H1 (cell line): ENCODE data around the gene MAP4K4. TPM values are rescaled to one million over a fixed set of nuclear protein-coding genes. Genes with fewer than 3 reads are reported as not detected.

Source experiments
- NANOG ChIP-seq: IDR thresholded peaks from 2 replicates; pipeline ENCODE4 v1.6.1; 2011; ENCODE audit warnings: low read length, low read depth, mild to moderate bottlenecking, inconsistent platforms; ENCODE audit not compliant: insufficient read depth, poor library complexity, severe bottlenecking
- NRF1 ChIP-seq: IDR thresholded peaks from 2 replicates; pipeline ENCODE4 v1.6.1; 2011; ENCODE audit warnings: mild to moderate bottlenecking, low read depth, low read length, improper control_type of control experiment
- POLR2AphosphoS5 ChIP-seq: IDR thresholded peaks from 2 replicates; pipeline ENCODE4 v1.6.1; 2011; ENCODE audit warnings: low read depth, low read length
- SIN3A ChIP-seq, 2 experiments: IDR thresholded peaks in 1 of 2; conservative IDR thresholded peaks in 1 of 2; 2 replicates each; pipeline ENCODE4 v1.6.1; 2011 to 2012; ENCODE audit warnings: low read length in 2 of 2, improper control_type of control experiment in 1 of 2, low read depth in 1 of 2, mild to moderate bottlenecking in 1 of 2
- polyA plus RNA-seq, 7 experiments: library from polyadenylated mRNA; depleted of rRNA in 3 of 7; stranded (reverse) in 5 of 7; unstranded in 2 of 7; fragments of >200 nt in 5 of 7; fragments of 200-250 nt in 2 of 7; gene quantifications; 1 replicate in 5 of 7; 2 replicates in 1 of 7; 4 replicates in 1 of 7; pipeline versions ENCODE4 v1.2.1 to v1.2.3, GENCODE V29; 2011 to 2013; ENCODE audit warnings: missing spikeins in 2 of 7, mixed read lengths in 2 of 7
- total RNA-seq: library from RNA; stranded (reverse); fragmentation: NEBNext Ultra II Directional; extraction: Animal tissue kit (Norgen Biotek cat#: 25700); gene quantifications from 2 replicates; pipeline ENCODE4 v1.2.1, GENCODE V29; 2021
- TF ChIP-seq, protein P1 (sequence below), 3 experiments: IDR thresholded peaks; 1 replicate in 2 of 3; 2 replicates in 1 of 3; pipeline versions ENCODE4 v1.5.1 to v1.6.1; 2011; ENCODE audit warnings: low read length in 3 of 3, mild to moderate bottlenecking in 3 of 3, inconsistent platforms in 2 of 3, low read depth in 1 of 3, moderate library complexity in 1 of 3; ENCODE audit not compliant: insufficient read depth in 1 of 3; ENCODE audit errors: control extremely low read depth in 1 of 3

The MAP4K4 gene
- total and polyA plus RNA-seq, 2 of the 8 experiments (the other 6 are each of a cell fraction or from before 2014, with no cell fraction given): 53.2 to 138 TPM

GRCh38 chr2:101775092-101775491, 77.6 kb downstream of the MAP4K4 start (continued):
- TF ChIP-seq POLR2AphosphoS5 (no peak), NRF1 (no peak), SIN3A (conservative IDR thresholded peaks at IDR 0.05 in 1 of 2, IDR thresholded peaks at IDR 0.05 in 1 of 2; ENCODE audit: low read depth in 1 of 2, low read length in 2 of 2) (no peak), NANOG (no peak)
- TF ChIP-seq, protein P1, sequence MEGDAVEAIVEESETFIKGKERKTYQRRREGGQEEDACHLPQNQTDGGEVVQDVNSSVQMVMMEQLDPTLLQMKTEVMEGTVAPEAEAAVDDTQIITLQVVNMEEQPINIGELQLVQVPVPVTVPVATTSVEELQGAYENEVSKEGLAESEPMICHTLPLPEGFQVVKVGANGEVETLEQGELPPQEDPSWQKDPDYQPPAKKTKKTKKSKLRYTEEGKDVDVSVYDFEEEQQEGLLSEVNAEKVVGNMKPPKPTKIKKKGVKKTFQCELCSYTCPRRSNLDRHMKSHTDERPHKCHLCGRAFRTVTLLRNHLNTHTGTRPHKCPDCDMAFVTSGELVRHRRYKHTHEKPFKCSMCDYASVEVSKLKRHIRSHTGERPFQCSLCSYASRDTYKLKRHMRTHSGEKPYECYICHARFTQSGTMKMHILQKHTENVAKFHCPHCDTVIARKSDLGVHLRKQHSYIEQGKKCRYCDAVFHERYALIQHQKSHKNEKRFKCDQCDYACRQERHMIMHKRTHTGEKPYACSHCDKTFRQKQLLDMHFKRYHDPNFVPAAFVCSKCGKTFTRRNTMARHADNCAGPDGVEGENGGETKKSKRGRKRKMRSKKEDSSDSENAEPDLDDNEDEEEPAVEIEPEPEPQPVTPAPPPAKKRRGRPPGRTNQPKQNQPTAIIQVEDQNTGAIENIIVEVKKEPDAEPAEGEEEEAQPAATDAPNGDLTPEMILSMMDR (IDR thresholded peaks at IDR 0.05; ENCODE audit: control extremely low read depth in 1 of 3, insufficient read depth in 1 of 3, low read depth in 1 of 3, low read length in 3 of 3): no peak
